ENCODE data around the gene STX4.

The STX4 gene

DNA sequence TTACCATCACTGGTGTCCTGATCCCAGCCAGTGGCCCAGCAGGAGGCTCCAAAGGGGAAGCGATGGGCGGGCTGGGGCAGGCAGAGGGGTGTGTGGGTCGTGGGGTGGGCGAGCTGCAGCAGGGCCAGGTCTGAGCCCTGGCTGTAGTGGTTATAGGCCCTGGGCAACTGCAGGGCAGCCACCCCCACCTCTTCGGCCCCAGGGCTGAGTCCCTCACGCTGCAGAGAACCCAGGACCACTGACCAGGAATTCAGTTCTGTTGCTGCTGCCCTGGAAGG is 53.2 kb downstream of the STX4 start:
- no peaks in the 10 kb centered on the region for H3K4me1 ChIP-seq (ENCODE audit: control insufficient read depth, insufficient read depth, low read length)
- no peaks in the 10 kb centered on the region for H3K27me3 ChIP-seq (ENCODE audit: control insufficient read depth, insufficient read depth, low read length)
- H3K4me3 ChIP-seq (ENCODE audit: low read depth, low read length): no peak overlapping the region
- H3K36me3 ChIP-seq (ENCODE audit: control insufficient read depth, insufficient read depth, low read length): peaks cover 35% of the 10 kb centered on the region
- no peaks in the 10 kb centered on the region for H3K9me3 ChIP-seq (ENCODE audit: control insufficient read depth, insufficient read depth, low read length)
- H3K27ac ChIP-seq (ENCODE audit: low read depth, low read length): no peak overlapping the region
- no peak overlapping the region for H3K9ac ChIP-seq (ENCODE audit: low read depth, low read length)

DNA sequence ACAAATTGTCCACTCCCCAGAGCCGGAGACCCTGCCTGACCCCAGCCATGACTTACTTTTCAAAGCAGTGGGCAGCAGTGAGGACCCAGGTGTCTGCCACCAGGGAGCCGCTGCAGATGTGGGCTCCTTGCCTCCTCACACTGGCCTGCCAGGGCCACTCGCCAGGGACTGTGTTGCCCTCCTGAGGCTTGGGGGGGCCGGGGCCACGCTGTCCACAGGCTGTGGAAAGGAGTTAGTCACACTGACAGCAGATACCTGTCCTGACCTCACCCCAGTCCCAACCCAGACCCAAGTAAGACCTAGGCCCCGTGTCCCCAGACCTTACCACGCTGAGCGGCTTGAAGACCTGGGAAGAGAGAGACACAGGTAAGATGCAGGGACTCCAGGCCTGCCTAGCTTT is 54.1 kb downstream of the STX4 start:
- Histone ChIP-seq H3K4me1 (ENCODE audit: control insufficient read depth, insufficient read depth, low read length) (no peaks in the 10 kb centered on the region), H3K9ac (ENCODE audit: low read depth, low read length) (no peak overlapping the region), H3K27me3 (ENCODE audit: control insufficient read depth, insufficient read depth, low read length) (no peaks in the 10 kb centered on the region), H3K27ac (ENCODE audit: low read depth, low read length) (no peak overlapping the region), H3K36me3 (ENCODE audit: control insufficient read depth, insufficient read depth, low read length) (peaks cover 38% of the 10 kb centered on the region), H3K4me3 (ENCODE audit: low read depth, low read length) (no peak overlapping the region), H3K9me3 (ENCODE audit: control insufficient read depth, insufficient read depth, low read length) (no peaks in the 10 kb centered on the region)

DNA sequence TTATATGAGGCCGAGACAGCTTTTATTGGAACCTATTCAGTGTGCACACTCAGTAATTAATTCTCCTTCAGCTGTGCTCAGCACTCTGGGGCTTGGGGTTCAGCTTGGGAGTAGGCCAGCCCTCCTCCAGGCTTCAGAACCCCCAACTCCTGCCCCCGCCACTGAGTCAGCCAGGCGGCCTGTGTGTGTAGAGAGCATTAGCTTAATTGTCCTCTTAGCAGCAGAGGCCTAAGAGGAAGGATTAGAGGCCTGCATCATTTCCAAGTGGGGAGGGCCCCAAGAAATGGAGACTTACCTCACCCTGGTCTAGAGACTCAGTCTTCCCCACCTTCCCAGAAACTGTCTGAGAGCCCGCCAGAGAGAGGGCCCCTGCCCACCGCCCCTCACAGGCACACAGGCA is 54.6 kb downstream of the STX4 start:
- Histone ChIP-seq H3K9ac (ENCODE audit: low read depth, low read length) (no peak overlapping the region), H3K36me3 (ENCODE audit: control insufficient read depth, insufficient read depth, low read length) (peaks cover 39% of the 10 kb centered on the region), H3K9me3 (ENCODE audit: control insufficient read depth, insufficient read depth, low read length) (no peaks in the 10 kb centered on the region), H3K4me3 (ENCODE audit: low read depth, low read length) (no peak overlapping the region), H3K27ac (ENCODE audit: low read depth, low read length) (no peak overlapping the region), H3K27me3 (ENCODE audit: control insufficient read depth, insufficient read depth, low read length) (no peaks in the 10 kb centered on the region), H3K4me1 (ENCODE audit: control insufficient read depth, insufficient read depth, low read length) (no peaks in the 10 kb centered on the region; the same call in 1 of the 2 replicates)

DNA sequence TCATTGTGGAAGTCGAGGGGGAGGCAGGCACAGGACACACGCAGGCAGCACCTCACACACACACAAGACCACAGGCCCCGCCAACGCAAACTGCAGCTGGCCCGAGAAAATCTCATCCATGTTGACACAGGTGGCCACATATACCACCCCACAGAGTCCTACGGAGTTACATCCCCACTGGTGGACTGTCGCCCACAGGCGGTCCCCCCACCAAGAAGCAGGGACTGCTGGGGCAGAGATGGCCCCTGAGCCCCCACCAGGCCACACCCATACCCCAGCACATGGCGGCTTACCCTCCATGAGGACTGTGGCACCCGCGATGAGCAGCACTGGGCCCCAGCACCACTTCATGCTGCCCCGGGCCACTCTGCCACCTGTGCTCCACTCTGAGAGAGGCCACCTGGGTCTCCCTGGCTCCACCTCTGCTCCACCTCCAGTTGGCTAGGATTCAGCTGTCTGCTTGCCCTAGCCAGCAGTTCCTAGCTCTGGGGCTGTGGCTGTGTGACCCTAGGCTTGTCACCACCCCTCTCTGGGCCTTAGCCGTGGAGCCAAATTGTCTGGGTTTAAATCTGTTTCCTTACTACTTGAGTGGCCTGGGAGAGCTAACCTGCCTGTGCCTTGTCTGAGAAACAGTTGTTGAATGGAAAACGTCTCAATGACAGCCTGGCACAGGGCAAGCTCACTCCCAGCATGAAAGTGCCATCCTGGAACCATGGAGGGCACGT is 55.3 kb downstream of the STX4 start, which contains the start of gene PRSS53:
Gene PRSS53 (minus strand): TSS at position 485 of the 725 bp plus-strand sequence. CDS start 134 bp downstream, at position 351.
- peaks cover 33% of the 10 kb centered on the region for H3K36me3 ChIP-seq (ENCODE audit: control insufficient read depth, insufficient read depth, low read length)
- no peak within 1 kb of the TSS for H3K4me3 ChIP-seq (ENCODE audit: low read depth, low read length)
- peaks cover 3% of the 10 kb centered on the region for H3K4me1 ChIP-seq (ENCODE audit: control insufficient read depth, insufficient read depth, low read length)
- no peaks in the 10 kb centered on the region for H3K27me3 ChIP-seq (ENCODE audit: control insufficient read depth, insufficient read depth, low read length)
- no peak within 1 kb of the TSS for H3K27ac ChIP-seq (ENCODE audit: low read depth, low read length)
- no peaks in the 10 kb centered on the region for H3K9me3 ChIP-seq (ENCODE audit: control insufficient read depth, insufficient read depth, low read length)
- no peak within 1 kb of the TSS for H3K9ac ChIP-seq (ENCODE audit: low read depth, low read length)

DNA sequence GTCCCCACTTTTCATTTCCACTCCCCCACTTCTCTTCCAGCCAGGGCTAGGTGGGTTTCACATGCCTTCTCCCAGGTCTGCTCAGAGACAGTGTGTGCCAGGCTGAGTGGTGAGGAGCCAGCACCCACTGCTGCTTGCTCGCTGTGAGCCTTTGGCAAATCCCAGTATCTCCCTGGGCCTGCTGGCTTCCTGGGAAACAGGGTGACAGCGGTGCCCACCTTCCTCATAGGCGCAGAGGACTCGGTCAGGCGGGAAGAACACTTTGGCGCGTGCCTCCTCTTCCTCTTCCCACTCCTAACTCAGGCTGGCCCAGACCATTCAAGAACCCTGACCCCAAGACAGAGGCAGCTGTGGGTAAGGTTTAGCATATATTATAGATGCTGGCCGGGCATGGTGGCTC is 55.8 kb downstream of the STX4 start:
- H3K9ac ChIP-seq (ENCODE audit: low read depth, low read length): no peak overlapping the region
- H3K36me3 ChIP-seq (ENCODE audit: control insufficient read depth, insufficient read depth, low read length): peaks cover 33% of the 10 kb centered on the region
- no peaks in the 10 kb centered on the region for H3K27me3 ChIP-seq (ENCODE audit: control insufficient read depth, insufficient read depth, low read length)
- H3K27ac ChIP-seq (ENCODE audit: low read depth, low read length): no peak overlapping the region
- no peaks in the 10 kb centered on the region for H3K9me3 ChIP-seq (ENCODE audit: control insufficient read depth, insufficient read depth, low read length)
- H3K4me3 ChIP-seq (ENCODE audit: low read depth, low read length): no peak overlapping the region
- peaks cover 3% of the 10 kb centered on the region for H3K4me1 ChIP-seq (ENCODE audit: control insufficient read depth, insufficient read depth, low read length)
